Uterus (tissue), 4 donors: ENCODE data around the gene SNAPC4. TPM values are rescaled to one million over a fixed set of nuclear protein-coding genes. Genes with fewer than 3 reads are reported as not detected.
"Not testable (repeated sequence)": the region's sequence is repeated elsewhere in the genome, so short reads cannot be mapped to it uniquely, and the experiment has no call there.

ENCODE experiments used
- DNase-seq, 2 donors: peaks; one replicate each; pipeline ENCODE4 v3.0.0-alpha.2; 2019 to 2020
- H3K27ac ChIP-seq, 2 donors: fragments of 200-600 bp; sonication (generic); 1 replicate in 1 of 2; 2 replicates in 1 of 2; pipeline ENCODE4 v1.5.1; 2016 to 2018
- H3K27me3 ChIP-seq, 2 donors: fragments of 200-600 bp; sonication (generic); one replicate each; pipeline ENCODE4 v1.5.1; 2018 to 2019; ENCODE audit warnings: control low read depth in 1 of 2
- H3K36me3 ChIP-seq, 2 donors: fragments of 200-600 bp; sonication (generic); one replicate each; pipeline ENCODE4 v1.5.1; 2019; ENCODE audit warnings: control low read depth in 1 of 2
- H3K4me1 ChIP-seq, 2 donors: fragments of 200-600 bp; sonication (generic); one replicate each; pipeline ENCODE4 v1.5.1; 2018 to 2019; ENCODE audit warnings: control low read depth in 1 of 2
- H3K4me3 ChIP-seq, 2 donors: fragments of 200-600 bp; sonication (generic); 1 replicate in 1 of 2; 2 replicates in 1 of 2; pipeline ENCODE4 v1.5.1; 2018 to 2019; ENCODE audit warnings: mild to moderate bottlenecking in 1 of 2
- H3K9me3 ChIP-seq, 2 donors: fragments of 200-600 bp; sonication (generic); one replicate each; pipeline ENCODE4 v1.5.1; 2019; ENCODE audit warnings: control low read depth in 1 of 2
- CTCF ChIP-seq, 4 experiments: fragments of 200-600 bp in 2 of 4; fragments of 450-650 bp in 2 of 4; sonication (generic) in 2 of 4; IDR thresholded peaks; one replicate each; pipeline ENCODE4 v1.5.1; 2016 to 2019; ENCODE audit warnings: antibody characterized with exemption in 4 of 4, mild to moderate bottlenecking in 2 of 4, moderate library complexity in 1 of 4
- POLR2A ChIP-seq, 2 donors: fragments of 450-650 bp; IDR thresholded peaks; one replicate each; pipeline ENCODE4 v1.6.1; 2016; ENCODE audit warnings: antibody characterized with exemption in 2 of 2, mild to moderate bottlenecking in 1 of 2, moderate library complexity in 1 of 2
- intact Hi-C: fragments of 100-400 bp; cut with DNase I; formaldehyde crosslinking; loops from one replicate; pipeline ENCODE4 v1.15.1; 2023; ENCODE audit warnings: low total_unique reads
- total RNA-seq, 4 donors: library from RNA; depleted of rRNA in 3 of 4; stranded (reverse); fragments of >200 nt in 3 of 4; gene quantifications; one replicate each; pipeline versions ENCODE4 v1.1.0 to v1.2.4, GENCODE V29; 2014 to 2023
- donor health status: DM: yes; HTN: yes; CAD: no.

Gene SNAPC4
- total RNA-seq, 4 donors from 2014 or later: 0.51 to 12.5 (median 7.7) TPM

- intact Hi-C loops: no loop called here
- Histone ChIP-seq H3K27me3 (no peaks in the 10 kb centered on the region), H3K4me1 (peaks cover 0 to 14% of the 10 kb centered on the region in 2 donors), H3K4me3 (no peak overlapping the region), H3K9me3 (no peaks in the 10 kb centered on the region), H3K36me3 (no peaks in the 10 kb centered on the region), H3K27ac (peak overlapping the region in 1 of 2 donors; percentile 81)
- no peak for TF ChIP-seq CTCF (IDR thresholded peaks at IDR 0.05)
- TF ChIP-seq POLR2A (IDR thresholded peaks at IDR 0.05): no peak
- no peak for DNase-seq
Observed at GRCh38 chr9:136353088-136353487, 46.9 kb downstream of the SNAPC4 start.

- intact Hi-C loops: no loop called here
- Histone ChIP-seq H3K4me3 (no peak overlapping the region), H3K27me3 (no peaks in the 10 kb centered on the region), H3K36me3 (no peaks in the 10 kb centered on the region), H3K4me1 (peaks cover 0 to 14% of the 10 kb centered on the region in 2 donors), H3K27ac (peak overlapping the region in 1 of 2 donors; percentile 81), H3K9me3 (no peaks in the 10 kb centered on the region)
- TF ChIP-seq POLR2A (IDR thresholded peaks at IDR 0.05) (no peak), CTCF (IDR thresholded peaks at IDR 0.05) (no peak)
- peak; percentile 54 to 55 for DNase-seq
Observed at GRCh38 chr9:136352682-136353081, 47.3 kb downstream of the SNAPC4 start.

- H3K4me3 ChIP-seq, H3K36me3 ChIP-seq, DNase-seq, H3K27ac ChIP-seq, intact Hi-C loops, H3K27me3 ChIP-seq, H3K9me3 ChIP-seq: not testable (repeated sequence)
- peaks cover 0 to 14% of the 10 kb centered on the region in 2 donors for H3K4me1 ChIP-seq
Observed at GRCh38 chr9:136351868-136352267, 48.1 kb downstream of the SNAPC4 start.

GRCh38 chr9:136351252-136351800 lies 48.6 kb downstream of the SNAPC4 start:
- TF ChIP-seq CTCF (IDR thresholded peaks at IDR 0.05) (no peak), POLR2A (IDR thresholded peaks at IDR 0.05) (no peak)
- intact Hi-C loops: no loop called here

More at GRCh38 chr9:136351252-136351800, 48.6 kb downstream of the SNAPC4 start:
- DNase-seq: no peak
- no peaks in the 10 kb centered on the region for H3K36me3 ChIP-seq
- H3K4me3 ChIP-seq: no peak overlapping the region
- peaks cover 0 to 14% of the 10 kb centered on the region in 2 donors for H3K4me1 ChIP-seq
- no peaks in the 10 kb centered on the region for H3K9me3 ChIP-seq
- no peaks in the 10 kb centered on the region for H3K27me3 ChIP-seq
- H3K27ac ChIP-seq: no peak overlapping the region

Other genes starting within 250 kb of the SNAPC4 start
- gene LHX3, start 195.0 kb downstream of the SNAPC4 start, total RNA-seq: not detected
- gene QSOX2, start 154.4 kb downstream of the SNAPC4 start, total RNA-seq: 10 to 100 TPM in 2 of 4 donors, 1 to 10 TPM in 2; 5.6 to 13.1 (median 9.2) TPM
- 1 to 10 TPM in 2 of 4 donors, under 1 TPM in 2; 0.27 to 5.1 (median 2.2) TPM for gene CCDC187, start 96.1 kb downstream of the SNAPC4 start, total RNA-seq
- gene GPSM1, start 72.6 kb downstream of the SNAPC4 start, total RNA-seq: 10 to 100 TPM in 2 of 4 donors, 1 to 10 TPM in 2; 4.4 to 43.6 (median 24.1) TPM
- 10 to 100 TPM in 3 of 4 donors, 1 to 10 TPM in 1; 6.8 to 29.4 (median 27.3) TPM for gene DNLZ, start 36.4 kb downstream of the SNAPC4 start, total RNA-seq
- gene CARD9, start 26.5 kb downstream of the SNAPC4 start, total RNA-seq: 10 to 100 TPM in 1 of 4 donors, 1 to 10 TPM in 2, under 1 TPM in 1; under 0.01 to 10.6 (median 2.5) TPM
- 10 to 100 TPM; 19.5 to 44.0 (median 21.2) TPM for gene ENTR1, start 10.4 kb upstream of the SNAPC4 start, total RNA-seq
- 10 to 100 TPM in 3 of 4 donors, under 1 TPM in 1; 0.77 to 39.0 (median 29.5) TPM for gene PMPCA, start 10.5 kb upstream of the SNAPC4 start, total RNA-seq
- 10 to 100 TPM in 2 of 4 donors, 1 to 10 TPM in 2; 6.7 to 19.7 (median 11.2) TPM for gene INPP5E, start 39.7 kb upstream of the SNAPC4 start, total RNA-seq
- gene SEC16A, start 82.9 kb upstream of the SNAPC4 start, total RNA-seq: 10 to 100 TPM; 18.8 to 73.2 (median 35.1) TPM
- 100 to 1,000 TPM in 1 of 4 donors, 10 to 100 TPM in 3; 19.7 to 109 (median 35.6) TPM for gene NOTCH1, start 145.9 kb upstream of the SNAPC4 start, total RNA-seq